Measurements from ENCODE around the gene ALDH3B1. TPM values are rescaled to one million over a fixed set of nuclear protein-coding genes. Genes with fewer than 3 reads are reported as not detected.

Gene ALDH3B1
- total RNA-seq = 3.9 and 11.7 TPM in 2 replicates

DNA sequence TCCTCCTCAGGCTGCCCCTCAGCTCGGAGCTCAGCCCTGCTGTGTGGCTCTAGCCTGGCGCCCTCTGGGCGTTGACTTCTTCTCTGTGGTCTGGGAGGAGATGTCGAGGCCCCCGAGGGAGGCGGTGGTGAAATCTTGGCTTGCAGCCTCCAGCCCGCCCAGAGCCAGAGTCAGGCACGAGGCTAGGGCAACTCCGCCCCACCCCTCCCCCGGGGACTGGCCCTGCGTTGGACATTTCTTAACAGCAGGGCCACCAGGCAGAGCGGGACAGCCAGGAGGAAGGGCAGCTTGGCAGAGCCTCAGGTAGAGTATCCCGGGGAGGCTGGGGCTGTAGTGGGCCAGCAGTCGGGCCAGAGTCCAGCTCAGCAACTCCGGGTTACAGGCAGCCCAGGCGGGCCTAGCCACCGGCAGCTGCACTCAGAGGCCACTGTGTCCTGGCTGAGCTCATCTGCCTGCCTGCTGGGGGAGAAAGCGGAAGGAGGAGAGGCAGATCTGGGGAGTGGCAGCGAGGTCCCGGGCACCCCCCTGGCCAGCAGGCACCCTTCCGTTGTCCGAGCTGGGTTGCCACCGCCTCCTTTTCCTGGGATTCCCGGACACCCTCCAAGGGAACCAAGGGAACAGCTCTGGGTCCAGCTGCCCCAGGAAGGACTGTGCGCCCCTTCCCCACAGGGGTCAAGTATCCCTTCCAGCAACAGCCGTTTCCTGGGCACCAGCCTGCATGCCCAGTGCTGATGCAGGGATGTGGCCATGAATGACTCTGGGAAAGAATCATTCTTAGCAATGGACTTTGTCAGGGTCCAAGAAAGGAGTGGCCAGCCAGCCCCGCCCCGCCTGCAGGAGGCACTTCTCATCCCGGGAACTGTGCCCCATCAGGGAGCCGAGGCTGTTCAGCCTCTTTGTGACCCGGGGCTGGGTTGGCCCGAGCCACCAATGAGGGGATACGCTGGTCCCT is at the start of gene ALDH3B1:
Gene ALDH3B1, plus strand, starts transcription at position 238 of the 952 bp plus-strand sequence. CDS start 4,971 bp downstream, outside the sequence.

GRCh38 chr11:68003846-68004550 is 6.1 kb upstream of the ALDH3B1 start, which contains the start of gene UNC93B1:
UNC93B1 (minus strand) TSS chr11:68004097; CDS start chr11:68004043, 54 bp downstream.

DNA sequence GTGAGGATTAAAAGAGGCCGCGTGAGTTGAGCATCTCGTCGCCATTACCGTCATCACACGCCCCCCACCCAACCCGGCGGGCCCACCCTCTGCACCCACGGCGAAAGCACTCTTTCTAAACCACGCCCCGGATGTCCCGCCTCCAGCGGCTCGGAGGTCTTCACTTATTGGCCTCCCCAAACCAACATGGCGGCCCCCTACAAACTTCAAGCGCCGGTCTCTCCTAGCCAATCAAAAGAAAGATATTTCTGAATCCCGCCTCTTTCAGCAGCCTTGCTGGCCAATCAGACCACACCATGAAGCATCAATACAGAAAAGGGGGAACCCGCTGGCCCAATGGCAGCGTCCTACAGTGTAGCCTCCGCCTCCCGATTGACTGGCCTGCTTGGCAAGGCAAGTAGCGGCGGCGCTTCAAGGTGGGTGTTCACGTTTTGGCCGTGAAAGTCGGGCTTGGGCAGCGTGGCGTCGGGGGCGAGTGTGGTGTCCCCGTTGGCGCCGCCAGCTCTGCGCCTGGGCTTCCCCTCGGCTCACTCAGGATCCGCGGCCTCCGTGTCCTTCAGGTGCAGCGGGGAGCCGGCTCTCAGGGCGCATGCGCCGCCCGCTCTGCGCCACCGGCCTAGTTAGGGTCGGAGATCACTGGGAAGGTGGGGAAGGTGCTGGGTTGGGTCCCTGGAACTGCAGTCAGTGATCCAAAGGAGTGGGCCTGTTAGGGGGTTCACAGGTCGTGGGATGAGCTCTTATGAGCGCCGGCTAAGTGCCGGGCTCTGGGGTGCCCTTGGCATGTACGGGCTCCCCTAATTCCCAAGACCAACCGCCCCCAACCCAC is 20.4 kb downstream of the ALDH3B1 start, which contains the start of gene NDUFS8:
Gene NDUFS8, plus strand, starts transcription at position 364 of the 826 bp plus-strand sequence. CDS start 1,471 bp downstream, outside the sequence.

GRCh38 chr11:68038718-68039525 is 28.8 kb downstream of the ALDH3B1 start, which contains the start of gene TCIRG1:
TCIRG1 (plus strand) TSS chr11:68039025; CDS start chr11:68041272, 2,247 bp downstream.

Other genes starting within 250 kb of the ALDH3B1 start
- gene UNC93B1, start 6.2 kb upstream of the ALDH3B1 start, total RNA-seq = 48.2 and 51.4 TPM in 2 replicates
- gene NDUFS8, start 20.4 kb downstream of the ALDH3B1 start, total RNA-seq = 120 and 151 TPM in 2 replicates
- gene TCIRG1, start 28.7 kb downstream of the ALDH3B1 start, total RNA-seq = 56.3 and 78.8 TPM in 2 replicates
- gene CHKA, start 111.1 kb downstream of the ALDH3B1 start, total RNA-seq = 3.1 and 8.1 TPM in 2 replicates
- gene KMT5B, start 203.0 kb downstream of the ALDH3B1 start, total RNA-seq = 24.1 and 27.5 TPM in 2 replicates